GM19395 (cell line): Measurements from ENCODE around the gene SEL1L.
"Not testable (repeated sequence)": the region's sequence is repeated elsewhere in the genome, so short reads cannot be mapped to it uniquely, and the experiment has no call there.

ENCODE experiments used
- ATAC-seq: cut with Tn5 transposase; IDR thresholded peaks from one replicate; pipeline ENCODE4 v1.9.1; 2021; ENCODE audit warnings: mild to moderate bottlenecking, moderate library complexity; ENCODE audit not compliant: unreplicated experiment

SEL1L gene

GRCh38 chr14:81449576-81449975, 84.1 kb downstream of the SEL1L start:
- no peak for ATAC-seq

- ATAC-seq = no peak
These were observed 84.5 kb downstream of the SEL1L start for GRCh38 chr14:81449114-81449513.

GRCh38 chr14:81447021-81447764, 86.5 kb downstream of the SEL1L start:
- ATAC-seq = no peak

- ATAC-seq = no peak
These were observed 87.2 kb downstream of the SEL1L start for GRCh38 chr14:81446279-81447007.

- no peak for ATAC-seq
These were observed 92.0 kb downstream of the SEL1L start for GRCh38 chr14:81441626-81442134.

GRCh38 chr14:81440041-81440440, 93.6 kb downstream of the SEL1L start:
- ATAC-seq = no peak

- no peak for ATAC-seq
These were observed 96.4 kb downstream of the SEL1L start for GRCh38 chr14:81437244-81437643.

- peak; percentile 84 for ATAC-seq
These were observed 97.1 kb downstream of the SEL1L start for GRCh38 chr14:81436296-81437138.

- peak; percentile 49 for ATAC-seq
These were observed 98.0 kb downstream of the SEL1L start for GRCh38 chr14:81435391-81436295.

- no peak for ATAC-seq
These were observed 98.6 kb downstream of the SEL1L start for GRCh38 chr14:81435048-81435390.

- ATAC-seq = no peak
These were observed 99.4 kb downstream of the SEL1L start for GRCh38 chr14:81434230-81434629.

- no peak for ATAC-seq
These were observed 100.3 kb downstream of the SEL1L start for GRCh38 chr14:81433378-81433777.

GRCh38 chr14:81432219-81432661, 101.4 kb downstream of the SEL1L start:
- no peak for ATAC-seq

GRCh38 chr14:81430235-81430634, 103.4 kb downstream of the SEL1L start:
- no peak for ATAC-seq

GRCh38 chr14:81429749-81430148, 103.9 kb downstream of the SEL1L start:
- ATAC-seq = not testable (repeated sequence)

- no peak for ATAC-seq
These were observed 104.6 kb downstream of the SEL1L start for GRCh38 chr14:81429028-81429427.

GRCh38 chr14:81427348-81428058, 106.2 kb downstream of the SEL1L start:
- ATAC-seq = no peak

- ATAC-seq = no peak
These were observed 110.1 kb downstream of the SEL1L start for GRCh38 chr14:81423504-81423903.
